SU-DHL-6 (cell line): ENCODE results near the gene DSCAML1.

Experiments
- H2AFZ ChIP-seq: fragments of 200-600 bp; sonication (generic); 2 replicates; pipeline ENCODE4 v1.6.1; 2014; ENCODE audit warnings: low read depth, mild to moderate bottlenecking, moderate library complexity, mixed read lengths, antibody characterized with exemption, low read length; ENCODE audit not compliant: severe bottlenecking
- H3F3A ChIP-seq: fragments of 200-600 bp; shearing (Covaris generic); 2 replicates; pipeline ENCODE4 v1.6.0; 2016; ENCODE audit warnings: antibody characterized with exemption, mild to moderate bottlenecking; ENCODE audit not compliant: insufficient read depth
- H3K27ac ChIP-seq: fragments of 200-600 bp; sonication (generic); 2 replicates; pipeline ENCODE4 v1.5.1; 2016; ENCODE audit warnings: low read depth, mild to moderate bottlenecking, low read length, moderate library complexity, mixed read lengths
- H3K27me3 ChIP-seq: fragments of 200-600 bp; sonication (generic), shearing (Covaris generic); 2 replicates; pipeline ENCODE4 v1.6.0; 2014; ENCODE audit warnings: mild to moderate bottlenecking, low read length
- H3K36me3 ChIP-seq: fragments of 200-600 bp; sonication (generic); 2 replicates; pipeline ENCODE4 v1.6.1; 2014; ENCODE audit warnings: mild to moderate bottlenecking, low read length, mixed read lengths
- H3K4me2 ChIP-seq: fragments of 300-600, 200-600 bp; shearing (Covaris generic), sonication (generic); 2 replicates; pipeline ENCODE4 v1.6.0; 2014; ENCODE audit warnings: low read length, low read depth, mild to moderate bottlenecking; ENCODE audit not compliant: poor library complexity, severe bottlenecking
- H3K4me3 ChIP-seq: fragments of 200-600 bp; sonication (generic); 2 replicates; pipeline ENCODE4 v1.5.1; 2014; ENCODE audit warnings: antibody characterized with exemption, low read length, mild to moderate bottlenecking, mixed read lengths; ENCODE audit not compliant: insufficient read depth, poor library complexity, severe bottlenecking
- H3K79me2 ChIP-seq: fragments of 200-600 bp; sonication (generic); 2 replicates; pipeline ENCODE4 v1.6.1; 2014; ENCODE audit warnings: mild to moderate bottlenecking, low read length, moderate library complexity; ENCODE audit not compliant: insufficient read depth
- H3K9ac ChIP-seq: fragments of 200-600 bp; sonication (generic); 2 replicates; pipeline ENCODE4 v1.7.0; 2014; ENCODE audit warnings: mild to moderate bottlenecking, low read length
- H3K9me2 ChIP-seq: fragments of 200-600 bp; sonication (generic); replicated peaks from 2 replicates; pipeline ENCODE4 v1.6.1; 2014; ENCODE audit warnings: low read length; ENCODE audit not compliant: insufficient read depth
- H3K9me3 ChIP-seq: fragments of 200-600 bp; sonication (generic); 2 replicates; pipeline ENCODE4 v1.6.1; 2014; ENCODE audit warnings: low read length, mixed read lengths; ENCODE audit not compliant: insufficient read depth
- H4K20me1 ChIP-seq: fragments of 200-600 bp; sonication (generic); 2 replicates; pipeline ENCODE4 v1.6.1; 2014; ENCODE audit warnings: low read depth, mild to moderate bottlenecking, antibody characterized with exemption, low read length, moderate library complexity, mixed read lengths
- CTCF ChIP-seq: fragments of 200-600 bp; sonication (generic); IDR thresholded peaks from one replicate; pipeline ENCODE4 v1.5.1; 2017; ENCODE audit warnings: antibody characterized with exemption, mild to moderate bottlenecking, low read length, moderate library complexity; ENCODE audit not compliant: insufficient read depth, poor library complexity, severe bottlenecking
- EZH2phosphoT487 ChIP-seq: fragments of 200-600 bp; sonication (generic), shearing (Covaris generic); conservative IDR thresholded peaks from 2 replicates; pipeline ENCODE4 v1.6.1; 2018; ENCODE audit warnings: mild to moderate bottlenecking, antibody characterized with exemption, low read length, moderate library complexity, mixed read lengths

DSCAML1 gene

GRCh38 chr11:117649296-117650055 is 147.5 kb downstream of the DSCAML1 start:
- Histone ChIP-seq H3F3A (no peaks in the 10 kb centered on the region), H3K4me3 (no peak overlapping the region), H3K4me2 (no peak overlapping the region), H3K9ac (no peak overlapping the region), H2AFZ (no peak overlapping the region), H3K9me2 (no peaks in the 10 kb centered on the region), H4K20me1 (no peaks in the 10 kb centered on the region), H3K79me2 (no peaks in the 10 kb centered on the region), H3K36me3 (no peaks in the 10 kb centered on the region), H3K27me3 (no peaks in the 10 kb centered on the region), H3K9me3 (no peaks in the 10 kb centered on the region), H3K27ac (no peak overlapping the region)
- TF ChIP-seq EZH2phosphoT487 (no peak), CTCF (no peak)

GRCh38 chr11:117647872-117648271 is 149.1 kb downstream of the DSCAML1 start:
- H2AFZ ChIP-seq: no peak overlapping the region
- H3F3A ChIP-seq: no peaks in the 10 kb centered on the region
- no peaks in the 10 kb centered on the region for H3K27me3 ChIP-seq

GRCh38 chr11:117647207-117647606 is 149.8 kb downstream of the DSCAML1 start:
- H3K27me3 ChIP-seq: no peaks in the 10 kb centered on the region
- no peak overlapping the region for H3K4me2 ChIP-seq
- no peaks in the 10 kb centered on the region for H3K36me3 ChIP-seq
- H3K4me3 ChIP-seq: no peak overlapping the region
- H3K9me2 ChIP-seq: no peaks in the 10 kb centered on the region
- no peaks in the 10 kb centered on the region for H4K20me1 ChIP-seq
- H3K9ac ChIP-seq: no peak overlapping the region
- H3K9me3 ChIP-seq: no peaks in the 10 kb centered on the region
- no peak overlapping the region for H3K27ac ChIP-seq
- H3F3A ChIP-seq: no peaks in the 10 kb centered on the region
- no peaks in the 10 kb centered on the region for H3K79me2 ChIP-seq
- TF ChIP-seq EZH2phosphoT487 (no peak), CTCF (no peak)
- H2AFZ ChIP-seq: no peak overlapping the region

More at GRCh38 chr11:117647872-117648271, 149.1 kb downstream of the DSCAML1 start:
- no peak overlapping the region for H3K27ac ChIP-seq
- no peaks in the 10 kb centered on the region for H3K9me2 ChIP-seq
- H3K9me3 ChIP-seq: no peaks in the 10 kb centered on the region
- H3K4me2 ChIP-seq: no peak overlapping the region
- no peak overlapping the region for H3K4me3 ChIP-seq
- H3K79me2 ChIP-seq: no peaks in the 10 kb centered on the region
- H3K36me3 ChIP-seq: no peaks in the 10 kb centered on the region
- no peak overlapping the region for H3K9ac ChIP-seq
- TF ChIP-seq CTCF: no peak
- no peak for TF ChIP-seq EZH2phosphoT487
- H4K20me1 ChIP-seq: no peaks in the 10 kb centered on the region
